ES-I3 (cell line): ENCODE results near the gene TLR8.
"Not testable (repeated sequence)": the region's sequence is repeated elsewhere in the genome, so short reads cannot be mapped to it uniquely, and the experiment has no call there.

Source experiments
- H3K36me3 ChIP-seq: 2 replicates; pipeline ENCODE4 v1.6.1; 2013; ENCODE audit warnings: mild to moderate bottlenecking, low read length, control low read depth, moderate library complexity; ENCODE audit not compliant: insufficient read depth
- H3K4me1 ChIP-seq: 2 replicates; pipeline ENCODE4 v1.6.1; 2013; ENCODE audit warnings: mild to moderate bottlenecking, control low read depth, low read length; ENCODE audit not compliant: insufficient read depth
- H3K9ac ChIP-seq: 2 replicates; pipeline ENCODE4 v1.6.1; 2013; ENCODE audit warnings: low read depth, mild to moderate bottlenecking, low read length, moderate library complexity
- H3K9me3 ChIP-seq: 2 replicates; pipeline ENCODE4 v1.6.1; 2013; ENCODE audit warnings: mild to moderate bottlenecking, low read length, moderate library complexity; ENCODE audit not compliant: control insufficient read depth, insufficient read depth

Gene TLR8

GRCh38 chrX:12956704-12957534 is 50.5 kb downstream of the TLR8 start:
- H3K4me1 ChIP-seq: peaks cover 14% of the 10 kb centered on the region
- H3K9ac ChIP-seq: peak overlapping the region; percentile 15; the same call in 1 of the 2 replicates

GRCh38 chrX:12958059-12958458 is 51.6 kb downstream of the TLR8 start:
- Histone ChIP-seq H3K36me3 (no peaks in the 10 kb centered on the region), H3K4me1 (peaks cover 14% of the 10 kb centered on the region), H3K9me3 (peaks cover 12% of the 10 kb centered on the region), H3K9ac (no peak overlapping the region)

More at GRCh38 chrX:12956704-12957534, 50.5 kb downstream of the TLR8 start:
- Histone ChIP-seq H3K36me3 (no peaks in the 10 kb centered on the region), H3K9me3 (peaks cover 9% of the 10 kb centered on the region)

- Histone ChIP-seq H3K9me3 (peaks cover 12% of the 10 kb centered on the region), H3K4me1 (peaks cover 14% of the 10 kb centered on the region), H3K9ac (no peak overlapping the region), H3K36me3 (no peaks in the 10 kb centered on the region)
Observed at GRCh38 chrX:12958461-12958860, 52.0 kb downstream of the TLR8 start.

GRCh38 chrX:12961196-12961718 is 54.8 kb downstream of the TLR8 start:
- H3K9me3 ChIP-seq: peaks cover 12% of the 10 kb centered on the region
- H3K4me1 ChIP-seq: peaks cover 9% of the 10 kb centered on the region
- no peaks in the 10 kb centered on the region for H3K36me3 ChIP-seq
- no peak overlapping the region for H3K9ac ChIP-seq

- H3K9ac ChIP-seq: no peak overlapping the region
- H3K9me3 ChIP-seq: peaks cover 12% of the 10 kb centered on the region
- 0 out of 2 replicates have a peak, but pooled peaks cover 2% of the 10 kb centered on the region for H3K4me1 ChIP-seq
- no peaks in the 10 kb centered on the region for H3K36me3 ChIP-seq
Observed at GRCh38 chrX:12962041-12962504, 55.7 kb downstream of the TLR8 start.

- not testable (repeated sequence) for H3K4me1 ChIP-seq, H3K9ac ChIP-seq, H3K36me3 ChIP-seq
- peaks cover 12% of the 10 kb centered on the region for H3K9me3 ChIP-seq
Observed at GRCh38 chrX:12963210-12963850, 56.9 kb downstream of the TLR8 start.

GRCh38 chrX:12965131-12965940 is 58.9 kb downstream of the TLR8 start:
- Histone ChIP-seq H3K4me1 (no peaks in the 10 kb centered on the region), H3K9ac (no peak overlapping the region), H3K9me3 (peaks cover 12% of the 10 kb centered on the region), H3K36me3 (no peaks in the 10 kb centered on the region)

GRCh38 chrX:12966151-12966550 is 59.7 kb downstream of the TLR8 start:
- H3K36me3 ChIP-seq: no peaks in the 10 kb centered on the region
- peaks cover 10% of the 10 kb centered on the region for H3K9me3 ChIP-seq
- H3K4me1 ChIP-seq: peaks cover 3% of the 10 kb centered on the region; the same call in 1 of the 2 replicates
- H3K9ac ChIP-seq: no peak overlapping the region

GRCh38 chrX:12967711-12968465 is 61.5 kb downstream of the TLR8 start:
- H3K36me3 ChIP-seq: no peaks in the 10 kb centered on the region
- no peaks in the 10 kb centered on the region for H3K9me3 ChIP-seq
- peaks cover 6% of the 10 kb centered on the region; the same call in 1 of the 2 replicates for H3K4me1 ChIP-seq
- no peak overlapping the region for H3K9ac ChIP-seq

- H3K36me3 ChIP-seq: no peaks in the 10 kb centered on the region; the same call in 1 of the 2 replicates
- H3K9me3 ChIP-seq: no peaks in the 10 kb centered on the region
- H3K4me1 ChIP-seq: peaks cover 6% of the 10 kb centered on the region; the same call in 1 of the 2 replicates
- H3K9ac ChIP-seq: peak overlapping the region; percentile 7; the same call in 1 of the 2 replicates
Observed at GRCh38 chrX:12970691-12971202, 64.3 kb downstream of the TLR8 start.

GRCh38 chrX:12971282-12972003 is 65.0 kb downstream of the TLR8 start:
- H3K9ac ChIP-seq: peak overlapping the region; percentile 7; the same call in 1 of the 2 replicates
- peaks cover under 1% of the 10 kb centered on the region; the same call in 1 of the 2 replicates for H3K36me3 ChIP-seq
- H3K9me3 ChIP-seq: no peaks in the 10 kb centered on the region
- H3K4me1 ChIP-seq: peaks cover 6% of the 10 kb centered on the region; the same call in 1 of the 2 replicates

- Histone ChIP-seq H3K9me3 (no peaks in the 10 kb centered on the region), H3K9ac (no peak overlapping the region), H3K4me1 (peaks cover 6% of the 10 kb centered on the region; the same call in 1 of the 2 replicates), H3K36me3 (peaks cover 4% of the 10 kb centered on the region; the same call in 1 of the 2 replicates)
Observed at GRCh38 chrX:12972243-12972642, 65.8 kb downstream of the TLR8 start.
